SK-N-SH treated with all-trans-retinoic acid at 6 μM for 48 hours (cell line): ENCODE data around the gene EDAR.

Experiments
- ATAC-seq: fragments of 200-7000 bp; cut with Tn5 transposase; 3 replicates; pipeline ENCODE4 v1.9.1; 2020; ENCODE audit warnings: mild to moderate bottlenecking, moderate library complexity
- ARNTL ChIP-seq: fragments of 450-650 bp; formaldehyde crosslinking; IDR thresholded peaks from 2 replicates; pipeline ENCODE4 v1.5.0; 2020; ENCODE audit warnings: low read depth, mild to moderate bottlenecking, moderate library complexity, borderline replicate concordance
- CSDC2 ChIP-seq: fragments of 250-450 bp; sonication (Bioruptor Pico); IDR thresholded peaks from 2 replicates; pipeline ENCODE4 v1.5.0; 2020; ENCODE audit warnings: mild to moderate bottlenecking, moderate library complexity
- ESRRG ChIP-seq: fragments of 250-450 bp; sonication (Bioruptor Pico); IDR thresholded peaks from 2 replicates; pipeline ENCODE4 v1.6.1; 2021; ENCODE audit warnings: mild to moderate bottlenecking
- GLIS3 ChIP-seq: fragments of 250-450 bp; sonication (Bioruptor Pico); IDR thresholded peaks from 2 replicates; pipeline ENCODE4 v1.5.0; 2020; ENCODE audit warnings: mild to moderate bottlenecking, moderate library complexity
- ISL1 ChIP-seq: fragments of 250-450 bp; sonication (Bioruptor Pico); IDR thresholded peaks from 2 replicates; pipeline ENCODE4 v2.1.2; 2022; ENCODE audit warnings: mild to moderate bottlenecking, moderate library complexity
- OSR1 ChIP-seq: fragments of 250-450 bp; sonication (Bioruptor Pico); IDR thresholded peaks from 2 replicates; pipeline ENCODE4 v1.8.0; 2022; ENCODE audit warnings: moderate library complexity, mild to moderate bottlenecking, inconsistent platforms
- POU6F1 ChIP-seq: fragments of 250-450 bp; sonication (Bioruptor Pico); IDR thresholded peaks from 2 replicates; pipeline ENCODE4 v1.8.0; 2021; ENCODE audit warnings: low read depth, mild to moderate bottlenecking, moderate library complexity, borderline replicate concordance
- PPARA ChIP-seq: fragments of 250-450 bp; sonication (Bioruptor Pico); IDR thresholded peaks from 2 replicates; pipeline ENCODE4 v1.5.0; 2020; ENCODE audit warnings: mild to moderate bottlenecking, borderline replicate concordance
- RARB ChIP-seq: fragments of 250-450 bp; sonication (Bioruptor Pico); IDR thresholded peaks from 2 replicates; pipeline ENCODE4 v1.8.0; 2021; ENCODE audit warnings: mild to moderate bottlenecking, moderate library complexity
- SNAI2 ChIP-seq: fragments of 250-450 bp; sonication (Bioruptor Pico); IDR thresholded peaks from 2 replicates; pipeline ENCODE4 v1.5.0; 2020; ENCODE audit warnings: mild to moderate bottlenecking, moderate library complexity
- TCF4 ChIP-seq: fragments of 250-450 bp; sonication (Bioruptor Pico); IDR thresholded peaks from 2 replicates; pipeline ENCODE4 v1.8.0; 2021; ENCODE audit warnings: mild to moderate bottlenecking, moderate library complexity, borderline replicate concordance
- TOX ChIP-seq: fragments of 250-450 bp; sonication (Bioruptor Pico); IDR thresholded peaks from 2 replicates; pipeline ENCODE4 v1.8.0; 2021; ENCODE audit warnings: mild to moderate bottlenecking, moderate library complexity, borderline replicate concordance
- TSHZ2 ChIP-seq: fragments of 250-450 bp; sonication (Bioruptor Pico); IDR thresholded peaks from 2 replicates; pipeline ENCODE4 v1.5.0; 2020; ENCODE audit warnings: mild to moderate bottlenecking, moderate library complexity
- ZC3H10 ChIP-seq: fragments of 250-450 bp; sonication (Bioruptor Pico); IDR thresholded peaks from 2 replicates; pipeline ENCODE4 v1.5.1; 2021; ENCODE audit warnings: mild to moderate bottlenecking, moderate library complexity
- ZFP3 ChIP-seq: fragments of 250-450 bp; sonication (Bioruptor Pico); IDR thresholded peaks from 2 replicates; pipeline ENCODE4 v1.5.0; 2020; ENCODE audit warnings: mild to moderate bottlenecking, moderate library complexity
- ZFP30 ChIP-seq: fragments of 450-650 bp; formaldehyde crosslinking; IDR thresholded peaks from 2 replicates; pipeline ENCODE4 v1.5.0; 2022; ENCODE audit warnings: mild to moderate bottlenecking, moderate library complexity
- ZNF565 ChIP-seq: fragments of 450-650 bp; formaldehyde crosslinking; conservative IDR thresholded peaks from 2 replicates; pipeline ENCODE4 v1.5.0; 2020; ENCODE audit warnings: low read depth, mild to moderate bottlenecking, moderate library complexity
- ZNF70 ChIP-seq: fragments of 450-650 bp; formaldehyde crosslinking; IDR thresholded peaks from 2 replicates; pipeline ENCODE4 v1.5.0; 2020; ENCODE audit warnings: mild to moderate bottlenecking, moderate library complexity
- TF ChIP-seq, protein P1 (sequence below): fragments of 250-450 bp; sonication (Bioruptor Pico); IDR thresholded peaks from 2 replicates; pipeline ENCODE4 v1.8.0; 2020; ENCODE audit warnings: mild to moderate bottlenecking, moderate library complexity, borderline replicate concordance
- TF ChIP-seq, protein P2 (sequence below): fragments of 250-450 bp; sonication (Bioruptor Pico); IDR thresholded peaks from 2 replicates; pipeline ENCODE4 v1.5.1; 2020; ENCODE audit warnings: low read depth, mild to moderate bottlenecking, moderate library complexity
- TF ChIP-seq, protein P3 (sequence below): fragments of 250-450 bp; sonication (Bioruptor Pico); IDR thresholded peaks from 2 replicates; pipeline ENCODE4 v1.5.1; 2021; ENCODE audit warnings: mild to moderate bottlenecking, moderate library complexity

Gene EDAR

DNA sequence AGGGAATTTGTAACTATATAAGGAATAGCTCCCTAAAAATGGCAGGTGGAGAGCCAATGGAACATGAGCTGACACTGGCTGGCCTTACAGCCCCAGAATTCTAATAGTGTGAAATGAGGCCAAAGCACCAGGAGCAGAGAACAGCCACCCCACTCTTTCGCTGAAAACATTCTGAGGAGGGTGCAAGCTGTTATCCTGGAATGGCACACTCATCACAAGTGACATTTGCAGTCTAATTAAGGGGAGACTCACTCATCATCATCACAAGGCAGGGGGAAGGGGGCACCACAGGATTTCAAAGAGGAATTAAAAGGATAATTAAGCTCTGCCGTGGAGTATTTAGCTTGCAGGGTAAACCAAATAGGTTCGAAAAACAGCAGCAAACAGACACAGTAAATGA is 94.3 kb downstream of the EDAR start:
- TF ChIP-seq, protein P1, sequence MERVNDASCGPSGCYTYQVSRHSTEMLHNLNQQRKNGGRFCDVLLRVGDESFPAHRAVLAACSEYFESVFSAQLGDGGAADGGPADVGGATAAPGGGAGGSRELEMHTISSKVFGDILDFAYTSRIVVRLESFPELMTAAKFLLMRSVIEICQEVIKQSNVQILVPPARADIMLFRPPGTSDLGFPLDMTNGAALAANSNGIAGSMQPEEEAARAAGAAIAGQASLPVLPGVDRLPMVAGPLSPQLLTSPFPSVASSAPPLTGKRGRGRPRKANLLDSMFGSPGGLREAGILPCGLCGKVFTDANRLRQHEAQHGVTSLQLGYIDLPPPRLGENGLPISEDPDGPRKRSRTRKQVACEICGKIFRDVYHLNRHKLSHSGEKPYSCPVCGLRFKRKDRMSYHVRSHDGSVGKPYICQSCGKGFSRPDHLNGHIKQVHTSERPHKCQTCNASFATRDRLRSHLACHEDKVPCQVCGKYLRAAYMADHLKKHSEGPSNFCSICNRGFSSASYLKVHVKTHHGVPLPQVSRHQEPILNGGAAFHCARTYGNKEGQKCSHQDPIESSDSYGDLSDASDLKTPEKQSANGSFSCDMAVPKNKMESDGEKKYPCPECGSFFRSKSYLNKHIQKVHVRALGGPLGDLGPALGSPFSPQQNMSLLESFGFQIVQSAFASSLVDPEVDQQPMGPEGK: no peak
- TF ChIP-seq TCF4 (CRISPR knock-in tag): no peak
- no peak for TF ChIP-seq SNAI2 (CRISPR knock-in tag)
- no peak for TF ChIP-seq CSDC2 (CRISPR knock-in tag)
- TF ChIP-seq ZNF70: no peak
- TF ChIP-seq ISL1 (CRISPR knock-in tag): no peak
- TF ChIP-seq, protein P2, sequence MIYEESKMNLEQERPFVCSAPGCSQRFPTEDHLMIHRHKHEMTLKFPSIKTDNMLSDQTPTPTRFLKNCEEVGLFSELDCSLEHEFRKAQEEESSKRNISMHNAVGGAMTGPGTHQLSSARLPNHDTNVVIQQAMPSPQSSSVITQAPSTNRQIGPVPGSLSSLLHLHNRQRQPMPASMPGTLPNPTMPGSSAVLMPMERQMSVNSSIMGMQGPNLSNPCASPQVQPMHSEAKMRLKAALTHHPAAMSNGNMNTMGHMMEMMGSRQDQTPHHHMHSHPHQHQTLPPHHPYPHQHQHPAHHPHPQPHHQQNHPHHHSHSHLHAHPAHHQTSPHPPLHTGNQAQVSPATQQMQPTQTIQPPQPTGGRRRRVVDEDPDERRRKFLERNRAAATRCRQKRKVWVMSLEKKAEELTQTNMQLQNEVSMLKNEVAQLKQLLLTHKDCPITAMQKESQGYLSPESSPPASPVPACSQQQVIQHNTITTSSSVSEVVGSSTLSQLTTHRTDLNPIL (CRISPR knock-in tag): no peak
- TF ChIP-seq RARB (CRISPR knock-in tag): no peak
- no peak for TF ChIP-seq TSHZ2 (CRISPR knock-in tag)
- TF ChIP-seq, protein P3, sequence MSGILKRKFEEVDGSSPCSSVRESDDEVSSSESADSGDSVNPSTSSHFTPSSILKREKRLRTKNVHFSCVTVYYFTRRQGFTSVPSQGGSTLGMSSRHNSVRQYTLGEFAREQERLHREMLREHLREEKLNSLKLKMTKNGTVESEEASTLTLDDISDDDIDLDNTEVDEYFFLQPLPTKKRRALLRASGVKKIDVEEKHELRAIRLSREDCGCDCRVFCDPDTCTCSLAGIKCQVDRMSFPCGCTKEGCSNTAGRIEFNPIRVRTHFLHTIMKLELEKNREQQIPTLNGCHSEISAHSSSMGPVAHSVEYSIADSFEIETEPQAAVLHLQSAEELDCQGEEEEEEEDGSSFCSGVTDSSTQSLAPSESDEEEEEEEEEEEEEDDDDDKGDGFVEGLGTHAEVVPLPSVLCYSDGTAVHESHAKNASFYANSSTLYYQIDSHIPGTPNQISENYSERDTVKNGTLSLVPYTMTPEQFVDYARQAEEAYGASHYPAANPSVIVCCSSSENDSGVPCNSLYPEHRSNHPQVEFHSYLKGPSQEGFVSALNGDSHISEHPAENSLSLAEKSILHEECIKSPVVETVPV: no peak
- no peak for TF ChIP-seq ZC3H10 (CRISPR knock-in tag)
- TF ChIP-seq ZFP3 (CRISPR knock-in tag): no peak
- TF ChIP-seq PPARA (CRISPR knock-in tag): no peak
- no peak for ATAC-seq

GRCh38 chr2:108893277-108893676 is 95.7 kb downstream of the EDAR start:
- no peak for ATAC-seq

GRCh38 chr2:108889907-108890306 is 99.1 kb downstream of the EDAR start:
- no peak for TF ChIP-seq GLIS3 (CRISPR knock-in tag)
- ATAC-seq: no peak

More at GRCh38 chr2:108893277-108893676, 95.7 kb downstream of the EDAR start:
- TF ChIP-seq ZFP30: no peak
- TF ChIP-seq SNAI2 (CRISPR knock-in tag): no peak
- TF ChIP-seq TOX: no peak
- TF ChIP-seq, protein P1: no peak
- no peak for TF ChIP-seq RARB (CRISPR knock-in tag)
- TF ChIP-seq, protein P2 (CRISPR knock-in tag): no peak

GRCh38 chr2:108884619-108885018 is 104.4 kb downstream of the EDAR start:
- ATAC-seq: no peak
- TF ChIP-seq ZFP3 (CRISPR knock-in tag) (no peak), ARNTL (CRISPR knock-in tag) (no peak), ZC3H10 (CRISPR knock-in tag) (no peak), GLIS3 (CRISPR knock-in tag) (no peak), OSR1 (CRISPR knock-in tag) (no peak), RARB (CRISPR knock-in tag) (no peak), POU6F1 (CRISPR knock-in tag) (no peak), SNAI2 (CRISPR knock-in tag) (no peak), ZNF565 (no peak), ESRRG (CRISPR knock-in tag) (no peak)
- TF ChIP-seq, protein P3: no peak
